Keratinocyte (primary cell): ENCODE data around the gene TIAM2. TPM values are rescaled to one million over a fixed set of nuclear protein-coding genes. Genes with fewer than 3 reads are reported as not detected.

Source experiments
- DNase-seq: peaks from one replicate; pipeline ENCODE4 v3.0.0-alpha.2; 2011; ENCODE audit warnings: low read depth, missing footprints, low spot score
- FAIRE-seq: peaks from 2 replicates; lab custom pipeline; 2011; peaks lifted over from hg19 to GRCh38; lab: Jason Lieb, UNC
- H2AFZ ChIP-seq: 2 replicates; pipeline ENCODE4 v1.6.0; 2012; ENCODE audit warnings: low read length, control low read depth, inconsistent platforms; ENCODE audit not compliant: control insufficient read depth
- H3K27ac ChIP-seq: 2 replicates; pipeline ENCODE4 v1.5.1; 2011; ENCODE audit warnings: low read length; ENCODE audit not compliant: control insufficient read depth, insufficient read depth
- H3K27me3 ChIP-seq: 3 replicates; pipeline ENCODE4 v1.6.0; 2011; ENCODE audit warnings: low read length; ENCODE audit not compliant: control insufficient read depth, insufficient read depth; ENCODE audit errors: extremely low read depth
- H3K36me3 ChIP-seq, 2 experiments: 2 replicates in 1 of 2; 3 replicates in 1 of 2; pipeline ENCODE4 v1.5.1; 2011; ENCODE audit warnings: low read length in 2 of 2, mild to moderate bottlenecking in 1 of 2; ENCODE audit not compliant: control insufficient read depth in 2 of 2, insufficient read depth in 2 of 2; ENCODE audit errors: extremely low read depth in 1 of 2
- H3K4me1 ChIP-seq: 3 replicates; pipeline ENCODE4 v1.5.1; 2011; ENCODE audit warnings: low read length; ENCODE audit not compliant: control insufficient read depth, insufficient read depth; ENCODE audit errors: extremely low read depth
- H3K4me2 ChIP-seq: 3 replicates; pipeline ENCODE4 v1.6.0; 2011; ENCODE audit warnings: low read depth, low read length; ENCODE audit not compliant: control insufficient read depth, insufficient read depth; ENCODE audit errors: extremely low read depth
- H3K4me3 ChIP-seq, 3 experiments: fragments of 200-600 bp in 1 of 3; sonication (generic) in 1 of 3; 2 replicates in 2 of 3; 3 replicates in 1 of 3; pipeline ENCODE4 v1.5.1; 2011 to 2016; ENCODE audit warnings: low read length in 3 of 3, mild to moderate bottlenecking in 3 of 3, control low read depth in 2 of 3, inconsistent platforms in 1 of 3, low read depth in 1 of 3, mixed read lengths in 1 of 3, mixed run types in 1 of 3, moderate library complexity in 1 of 3; ENCODE audit not compliant: control insufficient read depth in 2 of 3, insufficient read depth in 2 of 3; ENCODE audit errors: extremely low read depth in 1 of 3
- H3K79me2 ChIP-seq: 2 replicates; pipeline ENCODE4 v1.6.0; 2012; ENCODE audit warnings: low read length; ENCODE audit not compliant: control insufficient read depth, insufficient read depth
- H3K9ac ChIP-seq: 3 replicates; pipeline ENCODE4 v1.6.0; 2011; ENCODE audit warnings: low read length; ENCODE audit not compliant: control insufficient read depth, insufficient read depth; ENCODE audit errors: extremely low read depth
- H3K9me1 ChIP-seq: 3 replicates; pipeline ENCODE4 v1.6.0; 2011; ENCODE audit warnings: low read length; ENCODE audit not compliant: control insufficient read depth, insufficient read depth; ENCODE audit errors: extremely low read depth
- H3K9me3 ChIP-seq: 2 replicates; pipeline ENCODE4 v1.5.1; 2012; ENCODE audit warnings: low read depth, low read length; ENCODE audit not compliant: control insufficient read depth
- H4K20me1 ChIP-seq: 3 replicates; pipeline ENCODE4 v1.6.0; 2011; ENCODE audit warnings: low read length; ENCODE audit not compliant: control insufficient read depth, insufficient read depth; ENCODE audit errors: extremely low read depth
- CTCF ChIP-seq, 3 experiments: IDR thresholded peaks in 1 of 3; conservative IDR thresholded peaks in 1 of 3; optimal IDR thresholded peaks in 1 of 3; 2 replicates in 2 of 3; 3 replicates in 1 of 3; pipeline versions ENCODE3 to v1.5.1; 2011; ENCODE audit warnings: low read length in 3 of 3, mild to moderate bottlenecking in 3 of 3, moderate library complexity in 2 of 3, control low read depth in 1 of 3, inconsistent platforms in 1 of 3; ENCODE audit not compliant: insufficient read depth in 2 of 3; ENCODE audit errors: extremely low read depth in 1 of 3
- EZH2 ChIP-seq: IDR thresholded peaks from one replicate; pipeline ENCODE4 v1.6.1; 2012; ENCODE audit warnings: inconsistent platforms, mild to moderate bottlenecking, low read length, moderate library complexity
- dilution Hi-C: fragments of 300-500 bp; cut with MboI; formaldehyde crosslinking; loops from one replicate; pipeline ENCODE4 v1.7.0; 2020; ENCODE audit warnings: low sequenced_read_pairs; ENCODE audit not compliant: extremely low pct_ligation_motif_present
- polyA plus RNA-seq, 5 experiments: library from polyadenylated mRNA; depleted of rRNA in 3 of 5; stranded (reverse) in 3 of 5; stranded (forward) in 1 of 5; unstranded in 1 of 5; fragments of >200 nt; gene quantifications; 1 replicate in 1 of 5; 2 replicates in 3 of 5; 3 replicates in 1 of 5; pipeline versions ENCODE4 v1.2.1 to v1.2.3, GENCODE V29; 2011 to 2012; ENCODE audit warnings: missing spikeins in 2 of 5, low read depth in 1 of 5, low replicate concordance in 1 of 5

The TIAM2 gene
- polyA plus RNA-seq, 1 donor (not counting 4 experiments of a cell fraction or from before 2014, with no cell fraction given) = 4.0 TPM

- Histone ChIP-seq H3K27ac (no peak overlapping the region), H2AFZ (peak overlapping the region; percentile 4), H3K9me3 (no peaks in the 10 kb centered on the region), H3K36me3 (no peaks in the 10 kb centered on the region), H3K9me1 (no peaks in the 10 kb centered on the region), H3K4me2 (peak overlapping the region; percentile 11), H3K79me2 (no peaks in the 10 kb centered on the region), H3K4me1 (no peaks in the 10 kb centered on the region), H4K20me1 (no peaks in the 10 kb centered on the region), H3K4me3 (no peak overlapping the region), H3K27me3 (no peaks in the 10 kb centered on the region), H3K9ac (no peak overlapping the region)
- no peak for TF ChIP-seq CTCF (optimal IDR thresholded peaks at IDR 0.05 in 1 of 3, IDR thresholded peaks at IDR 0.05 in 1 of 3, conservative IDR thresholded peaks at IDR 0.05 in 1 of 3; ENCODE audit: extremely low read depth in 1 of 3, insufficient read depth in 2 of 3, low read length in 3 of 3)
- no peak for TF ChIP-seq EZH2
- dilution Hi-C loops = loop anchor here (25.0 kb wide), 1 partner anchor 206 kb away; no protein-coding TSS in a partner anchor
- FAIRE-seq = no peak
- DNase-seq = no peak
Measured at GRCh38 chr6:155143578-155144106, 148.5 kb downstream of the TIAM2 start.

GRCh38 chr6:155146205-155146604 lies 151.1 kb downstream of the TIAM2 start:
- Histone ChIP-seq H2AFZ (no peak overlapping the region), H3K4me1 (no peaks in the 10 kb centered on the region), H3K9me3 (no peaks in the 10 kb centered on the region), H3K79me2 (no peaks in the 10 kb centered on the region), H3K27ac (no peak overlapping the region), H3K9me1 (no peaks in the 10 kb centered on the region), H3K4me2 (no peak overlapping the region), H3K9ac (no peak overlapping the region), H3K36me3 (no peaks in the 10 kb centered on the region), H3K27me3 (no peaks in the 10 kb centered on the region), H4K20me1 (no peaks in the 10 kb centered on the region), H3K4me3 (no peak overlapping the region)
- no peak for FAIRE-seq
- DNase-seq = no peak
- dilution Hi-C loops = loop anchor here (25.0 kb wide), 1 partner anchor 209 kb away; no protein-coding TSS in a partner anchor
- TF ChIP-seq CTCF (optimal IDR thresholded peaks at IDR 0.05 in 1 of 3, IDR thresholded peaks at IDR 0.05 in 1 of 3, conservative IDR thresholded peaks at IDR 0.05 in 1 of 3; ENCODE audit: extremely low read depth in 1 of 3, insufficient read depth in 2 of 3, low read length in 3 of 3) (no peak), EZH2 (no peak)
